HUES6 (cell line): ENCODE data around the gene ROR2.

Experiments
- H3K27ac ChIP-seq: 2 replicates; pipeline ENCODE4 v1.7.0; 2013; ENCODE audit warnings: low read depth, mild to moderate bottlenecking, low read length, inconsistent platforms
- H3K27me3 ChIP-seq: 2 replicates; pipeline ENCODE4 v1.6.1; 2013; ENCODE audit warnings: low read length; ENCODE audit not compliant: control insufficient read depth, insufficient read depth
- H3K36me3 ChIP-seq: 2 replicates; pipeline ENCODE4 v1.6.1; 2013; ENCODE audit warnings: low read length; ENCODE audit not compliant: control insufficient read depth, insufficient read depth
- H3K4me1 ChIP-seq: 2 replicates; pipeline ENCODE4 v1.6.1; 2013; ENCODE audit warnings: low read length; ENCODE audit not compliant: control insufficient read depth, insufficient read depth
- H3K4me3 ChIP-seq: 2 replicates; pipeline ENCODE4 v1.5.1; 2013; ENCODE audit warnings: low read depth, low read length
- H3K9ac ChIP-seq: one replicate; pipeline ENCODE4 v1.6.1; 2013; ENCODE audit warnings: mild to moderate bottlenecking, low read length
- H3K9me3 ChIP-seq: 2 replicates; pipeline ENCODE4 v1.6.1; 2013; ENCODE audit warnings: low read depth, low read length; ENCODE audit not compliant: control insufficient read depth, insufficient read depth

Gene ROR2

GRCh38 chr9:91815896-91816295 lies 134.1 kb downstream of the ROR2 start:
- H3K36me3 ChIP-seq: no peaks in the 10 kb centered on the region
- H3K4me1 ChIP-seq: peaks cover 26% of the 10 kb centered on the region
- no peak overlapping the region for H3K27ac ChIP-seq
- H3K9ac ChIP-seq: no peak overlapping the region
- H3K4me3 ChIP-seq: no peak overlapping the region
- H3K9me3 ChIP-seq: no peaks in the 10 kb centered on the region
- H3K27me3 ChIP-seq: no peaks in the 10 kb centered on the region

DNA sequence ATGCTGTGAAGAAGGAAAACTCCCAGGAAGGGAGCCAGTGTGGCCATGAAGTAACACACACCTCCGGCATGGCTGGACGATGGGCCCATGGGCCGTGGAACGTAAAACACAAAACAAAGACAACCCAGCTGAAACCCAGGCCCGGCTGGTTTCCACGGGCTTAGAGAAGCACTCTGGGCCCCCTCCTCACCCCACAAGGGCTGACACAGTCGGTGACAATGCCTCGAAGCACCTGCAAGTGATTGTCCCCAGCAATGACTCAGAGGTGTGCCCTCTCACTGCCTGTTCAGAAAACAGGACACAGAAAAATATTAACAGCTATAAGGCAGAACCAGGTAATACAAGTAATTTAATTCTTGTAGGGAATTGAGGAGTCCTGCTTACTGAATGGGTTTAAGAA lies 135.3 kb downstream of the ROR2 start:
- no peaks in the 10 kb centered on the region for H3K9me3 ChIP-seq
- no peak overlapping the region for H3K9ac ChIP-seq
- H3K27me3 ChIP-seq: no peaks in the 10 kb centered on the region
- H3K4me3 ChIP-seq: no peak overlapping the region
- H3K27ac ChIP-seq: no peak overlapping the region
- peaks cover 26% of the 10 kb centered on the region for H3K4me1 ChIP-seq
- H3K36me3 ChIP-seq: no peaks in the 10 kb centered on the region

DNA sequence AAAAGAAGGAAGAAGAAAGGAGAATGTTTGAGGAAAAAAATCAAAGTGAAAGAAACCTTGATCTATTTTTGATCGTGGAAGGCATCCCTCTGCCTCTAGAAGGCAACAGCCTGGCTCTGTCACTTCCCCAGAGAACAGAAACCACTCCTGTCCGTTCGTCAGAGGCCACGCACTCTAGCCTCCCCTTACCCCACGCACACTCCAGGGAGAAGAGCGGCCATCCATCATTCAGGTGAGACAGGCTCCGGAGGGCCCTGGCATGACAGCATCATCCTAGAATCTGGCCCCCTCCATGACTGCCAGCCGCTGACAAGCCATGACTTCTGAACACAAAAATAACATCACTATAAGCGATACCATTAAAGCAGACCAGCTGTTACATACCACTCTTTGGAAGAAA lies 135.8 kb downstream of the ROR2 start:
- Histone ChIP-seq H3K9ac (no peak overlapping the region), H3K4me3 (no peak overlapping the region), H3K27ac (no peak overlapping the region), H3K9me3 (no peaks in the 10 kb centered on the region), H3K27me3 (no peaks in the 10 kb centered on the region), H3K4me1 (peaks cover 24% of the 10 kb centered on the region), H3K36me3 (no peaks in the 10 kb centered on the region)

- Histone ChIP-seq H3K4me3 (no peak overlapping the region), H3K36me3 (no peaks in the 10 kb centered on the region), H3K27ac (no peak overlapping the region), H3K9me3 (no peaks in the 10 kb centered on the region), H3K27me3 (no peaks in the 10 kb centered on the region), H3K4me1 (peaks cover 16% of the 10 kb centered on the region), H3K9ac (no peak overlapping the region)
Measured at GRCh38 chr9:91813176-91813795, 136.7 kb downstream of the ROR2 start.

DNA sequence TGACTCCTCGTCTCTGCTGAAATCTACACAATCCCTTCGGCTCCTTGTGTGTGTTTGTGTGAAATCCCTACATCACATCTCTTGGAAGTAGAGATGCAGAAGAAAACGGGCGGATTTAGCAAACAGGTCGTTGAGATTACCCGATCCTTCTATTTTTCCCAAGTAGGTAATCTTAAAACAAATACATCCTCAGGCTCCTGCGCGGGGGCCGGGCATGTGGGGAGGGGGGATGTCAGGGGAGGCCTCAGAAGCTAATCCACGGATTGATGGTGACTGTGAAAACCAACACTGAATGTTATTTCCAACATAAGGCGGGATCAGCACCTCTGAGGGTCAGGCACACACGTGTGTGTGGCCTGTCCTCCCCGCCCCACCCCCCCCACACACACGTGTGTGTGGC lies 137.8 kb downstream of the ROR2 start:
- Histone ChIP-seq H3K9me3 (no peaks in the 10 kb centered on the region), H3K27me3 (no peaks in the 10 kb centered on the region), H3K36me3 (no peaks in the 10 kb centered on the region), H3K4me3 (no peak overlapping the region), H3K4me1 (peaks cover 5% of the 10 kb centered on the region), H3K9ac (no peak overlapping the region), H3K27ac (no peak overlapping the region)

GRCh38 chr9:91811024-91811909 lies 138.8 kb downstream of the ROR2 start:
- no peaks in the 10 kb centered on the region for H3K9me3 ChIP-seq
- H3K27ac ChIP-seq: no peak overlapping the region
- H3K4me3 ChIP-seq: no peak overlapping the region
- no peaks in the 10 kb centered on the region for H3K27me3 ChIP-seq
- no peak overlapping the region for H3K9ac ChIP-seq
- H3K4me1 ChIP-seq: no peaks in the 10 kb centered on the region; the same call in 1 of the 2 replicates
- no peaks in the 10 kb centered on the region for H3K36me3 ChIP-seq

DNA sequence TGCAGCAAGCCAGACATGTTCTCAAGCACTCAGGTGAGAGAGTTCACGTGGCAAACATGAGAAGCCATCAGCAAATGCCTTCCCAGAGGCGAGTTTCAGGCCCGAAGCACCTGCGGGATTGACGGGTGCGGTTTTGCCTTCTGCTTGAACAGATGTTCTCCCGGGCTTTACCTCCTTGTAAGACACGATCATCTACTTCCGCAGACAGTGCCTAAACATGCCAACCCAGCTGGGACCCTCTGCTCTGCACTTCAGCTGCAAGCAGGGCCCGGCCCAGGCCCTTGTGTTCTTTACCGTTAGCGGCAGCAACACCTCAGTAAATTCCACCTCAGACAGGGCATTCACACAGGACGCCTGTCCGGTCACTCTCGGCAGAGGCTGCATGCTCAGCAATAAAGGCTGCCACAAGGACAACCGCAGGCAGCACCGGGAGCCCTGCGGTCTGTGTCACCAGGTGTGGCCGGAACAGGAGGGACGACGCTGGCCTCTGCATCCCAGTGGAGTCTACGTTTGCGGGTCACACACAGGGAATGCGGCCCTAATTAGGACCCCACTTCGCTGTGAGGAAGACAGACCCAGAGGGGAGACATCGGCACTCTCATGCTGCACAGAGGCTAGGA lies 139.6 kb downstream of the ROR2 start:
- Histone ChIP-seq H3K36me3 (no peaks in the 10 kb centered on the region), H3K27ac (no peak overlapping the region), H3K9ac (no peak overlapping the region), H3K4me1 (no peaks in the 10 kb centered on the region; the same call in 1 of the 2 replicates), H3K4me3 (no peak overlapping the region), H3K27me3 (no peaks in the 10 kb centered on the region), H3K9me3 (no peaks in the 10 kb centered on the region)

DNA sequence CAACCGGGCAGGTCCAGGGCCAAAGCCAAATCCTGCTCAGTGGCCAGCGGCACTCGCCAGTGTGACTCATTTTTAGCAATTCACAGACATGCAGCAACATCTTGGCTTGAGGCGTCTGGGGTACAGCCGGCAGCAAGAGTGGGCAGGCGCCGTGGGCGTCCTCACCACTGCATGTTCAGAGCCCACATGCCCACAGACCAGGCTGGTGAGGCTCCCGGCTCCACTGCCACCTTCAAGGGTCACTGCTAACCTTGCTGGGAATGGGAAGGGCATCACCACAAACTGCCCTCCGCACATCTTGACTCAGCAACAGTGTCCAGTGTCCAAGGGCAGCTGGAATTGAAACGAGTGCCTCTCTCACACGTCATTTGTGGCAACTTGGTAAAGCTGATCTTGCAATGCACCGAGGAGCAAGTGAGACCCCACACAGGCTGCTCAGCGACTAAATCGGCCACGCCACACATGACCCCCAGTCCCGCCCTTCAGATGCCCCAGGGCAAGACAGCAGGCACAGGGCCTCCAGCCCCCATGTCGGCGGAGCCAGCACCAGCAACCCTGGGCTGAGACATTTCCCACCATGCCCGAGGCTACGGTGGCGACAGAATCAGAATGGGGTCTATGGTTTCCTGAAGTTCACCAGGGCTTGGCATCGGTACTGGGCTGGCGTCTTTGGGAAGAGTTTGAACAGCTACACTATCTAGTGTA lies 140.3 kb downstream of the ROR2 start:
- no peak overlapping the region for H3K9ac ChIP-seq
- no peak overlapping the region for H3K27ac ChIP-seq
- H3K4me1 ChIP-seq: no peaks in the 10 kb centered on the region; the same call in 1 of the 2 replicates
- H3K36me3 ChIP-seq: no peaks in the 10 kb centered on the region
- no peaks in the 10 kb centered on the region for H3K9me3 ChIP-seq
- H3K4me3 ChIP-seq: no peak overlapping the region
- H3K27me3 ChIP-seq: no peaks in the 10 kb centered on the region

DNA sequence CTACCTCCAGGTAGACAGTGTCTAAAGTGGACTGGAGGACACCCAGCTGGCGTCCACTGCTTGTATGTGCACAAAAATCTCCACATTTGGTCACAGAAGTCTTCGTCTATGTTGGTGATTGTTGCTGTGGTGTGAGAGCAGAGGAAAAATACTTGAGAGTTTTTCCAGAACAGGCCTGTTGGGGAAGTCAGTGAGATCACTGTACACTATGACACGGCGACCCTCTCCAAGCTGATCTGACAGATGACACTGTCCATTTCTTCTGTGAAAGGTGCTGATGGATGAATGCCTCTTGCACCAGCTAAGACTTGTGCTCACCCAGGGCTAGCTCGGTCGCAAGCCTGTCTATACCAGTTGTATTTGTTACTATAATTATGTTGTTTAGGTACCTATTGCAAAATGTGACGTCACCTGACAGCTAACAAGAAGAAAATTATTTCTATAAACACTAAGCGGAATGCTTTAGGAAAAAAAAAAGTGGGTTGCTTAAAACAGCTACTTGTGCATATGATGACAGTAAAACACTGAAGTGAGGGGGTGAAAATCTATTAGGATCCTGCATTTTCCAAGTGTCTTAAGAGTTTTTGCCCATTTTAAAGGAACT lies 142.3 kb downstream of the ROR2 start:
- Histone ChIP-seq H3K36me3 (no peaks in the 10 kb centered on the region), H3K9me3 (no peaks in the 10 kb centered on the region), H3K4me1 (peaks cover 6% of the 10 kb centered on the region; the same call in 1 of the 2 replicates), H3K27me3 (no peaks in the 10 kb centered on the region), H3K27ac (no peak overlapping the region), H3K9ac (no peak overlapping the region), H3K4me3 (no peak overlapping the region)

GRCh38 chr9:91805031-91805430 lies 145.0 kb downstream of the ROR2 start:
- Histone ChIP-seq H3K4me1 (peaks cover 6% of the 10 kb centered on the region; the same call in 1 of the 2 replicates), H3K4me3 (no peak overlapping the region), H3K36me3 (no peaks in the 10 kb centered on the region), H3K27me3 (no peaks in the 10 kb centered on the region), H3K9me3 (no peaks in the 10 kb centered on the region), H3K27ac (no peak overlapping the region), H3K9ac (no peak overlapping the region)
